Measurements from ENCODE around the gene EDEM2.
"Not testable (repeated sequence)": the region's sequence is repeated elsewhere in the genome, so short reads cannot be mapped to it uniquely, and the experiment has no call there.

DNA sequence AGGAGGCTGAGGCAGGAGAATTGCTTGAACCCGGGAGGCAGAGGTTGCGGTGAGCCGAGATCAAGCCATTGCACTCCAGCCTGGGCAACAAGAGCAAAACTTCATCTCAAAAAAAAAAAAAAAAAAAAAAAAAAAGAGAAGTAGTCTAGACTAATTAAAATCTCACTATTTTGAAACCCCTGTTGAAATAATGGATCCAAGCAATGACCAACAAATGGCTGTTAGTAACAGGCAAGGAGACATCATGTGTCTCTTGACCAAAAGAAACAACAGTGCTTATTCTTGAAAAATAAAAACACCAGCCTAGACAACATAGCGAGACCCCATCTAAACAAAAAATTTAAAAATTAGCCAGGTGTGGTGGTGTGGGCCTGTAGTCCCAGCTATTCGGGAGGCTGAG, 34.9 kb downstream of the EDEM2 start:
- TF ChIP-seq EZH2 (IDR thresholded peaks at IDR 0.05; ENCODE audit: borderline replicate concordance, insufficient read depth, low read length, poor library complexity, severe bottlenecking); EP300 (conservative IDR thresholded peaks at IDR 0.05; ENCODE audit: poor library complexity, severe bottlenecking): not testable (repeated sequence)
- TF ChIP-seq, protein P1, sequence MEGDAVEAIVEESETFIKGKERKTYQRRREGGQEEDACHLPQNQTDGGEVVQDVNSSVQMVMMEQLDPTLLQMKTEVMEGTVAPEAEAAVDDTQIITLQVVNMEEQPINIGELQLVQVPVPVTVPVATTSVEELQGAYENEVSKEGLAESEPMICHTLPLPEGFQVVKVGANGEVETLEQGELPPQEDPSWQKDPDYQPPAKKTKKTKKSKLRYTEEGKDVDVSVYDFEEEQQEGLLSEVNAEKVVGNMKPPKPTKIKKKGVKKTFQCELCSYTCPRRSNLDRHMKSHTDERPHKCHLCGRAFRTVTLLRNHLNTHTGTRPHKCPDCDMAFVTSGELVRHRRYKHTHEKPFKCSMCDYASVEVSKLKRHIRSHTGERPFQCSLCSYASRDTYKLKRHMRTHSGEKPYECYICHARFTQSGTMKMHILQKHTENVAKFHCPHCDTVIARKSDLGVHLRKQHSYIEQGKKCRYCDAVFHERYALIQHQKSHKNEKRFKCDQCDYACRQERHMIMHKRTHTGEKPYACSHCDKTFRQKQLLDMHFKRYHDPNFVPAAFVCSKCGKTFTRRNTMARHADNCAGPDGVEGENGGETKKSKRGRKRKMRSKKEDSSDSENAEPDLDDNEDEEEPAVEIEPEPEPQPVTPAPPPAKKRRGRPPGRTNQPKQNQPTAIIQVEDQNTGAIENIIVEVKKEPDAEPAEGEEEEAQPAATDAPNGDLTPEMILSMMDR (IDR thresholded peaks at IDR 0.05; ENCODE audit: poor library complexity, severe bottlenecking), result not testable (repeated sequence)
- TF ChIP-seq, protein P2, sequence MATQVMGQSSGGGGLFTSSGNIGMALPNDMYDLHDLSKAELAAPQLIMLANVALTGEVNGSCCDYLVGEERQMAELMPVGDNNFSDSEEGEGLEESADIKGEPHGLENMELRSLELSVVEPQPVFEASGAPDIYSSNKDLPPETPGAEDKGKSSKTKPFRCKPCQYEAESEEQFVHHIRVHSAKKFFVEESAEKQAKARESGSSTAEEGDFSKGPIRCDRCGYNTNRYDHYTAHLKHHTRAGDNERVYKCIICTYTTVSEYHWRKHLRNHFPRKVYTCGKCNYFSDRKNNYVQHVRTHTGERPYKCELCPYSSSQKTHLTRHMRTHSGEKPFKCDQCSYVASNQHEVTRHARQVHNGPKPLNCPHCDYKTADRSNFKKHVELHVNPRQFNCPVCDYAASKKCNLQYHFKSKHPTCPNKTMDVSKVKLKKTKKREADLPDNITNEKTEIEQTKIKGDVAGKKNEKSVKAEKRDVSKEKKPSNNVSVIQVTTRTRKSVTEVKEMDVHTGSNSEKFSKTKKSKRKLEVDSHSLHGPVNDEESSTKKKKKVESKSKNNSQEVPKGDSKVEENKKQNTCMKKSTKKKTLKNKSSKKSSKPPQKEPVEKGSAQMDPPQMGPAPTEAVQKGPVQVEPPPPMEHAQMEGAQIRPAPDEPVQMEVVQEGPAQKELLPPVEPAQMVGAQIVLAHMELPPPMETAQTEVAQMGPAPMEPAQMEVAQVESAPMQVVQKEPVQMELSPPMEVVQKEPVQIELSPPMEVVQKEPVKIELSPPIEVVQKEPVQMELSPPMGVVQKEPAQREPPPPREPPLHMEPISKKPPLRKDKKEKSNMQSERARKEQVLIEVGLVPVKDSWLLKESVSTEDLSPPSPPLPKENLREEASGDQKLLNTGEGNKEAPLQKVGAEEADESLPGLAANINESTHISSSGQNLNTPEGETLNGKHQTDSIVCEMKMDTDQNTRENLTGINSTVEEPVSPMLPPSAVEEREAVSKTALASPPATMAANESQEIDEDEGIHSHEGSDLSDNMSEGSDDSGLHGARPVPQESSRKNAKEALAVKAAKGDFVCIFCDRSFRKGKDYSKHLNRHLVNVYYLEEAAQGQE (IDR thresholded peaks at IDR 0.05; ENCODE audit: borderline replicate concordance), result not testable (repeated sequence)

Measured in neural cell (in vitro differentiated cells).